Spleen (tissue), 11 donors: ENCODE data around the gene PXK. TPM values are rescaled to one million over a fixed set of nuclear protein-coding genes. Genes with fewer than 3 reads are reported as not detected.

Experiments used
- DNase-seq: peaks from one replicate; pipeline ENCODE4 v3.0.0-alpha.2; 2020
- H3K27ac ChIP-seq, 8 donors: fragments of 200-600 bp; sonication (generic) in 7 of 8; 1 replicate in 4 of 8; 2 replicates in 4 of 8; pipeline versions ENCODE4 v1.5.0 to v1.8.0; 2016 to 2021; ENCODE audit warnings: inconsistent platforms in 4 of 8, mild to moderate bottlenecking in 4 of 8, moderate library complexity in 1 of 8
- H3K27me3 ChIP-seq, 7 donors: fragments of 200-600 bp; sonication (generic) in 6 of 7; replicated peaks in 1 of 7; 1 replicate in 4 of 7; 2 replicates in 3 of 7; pipeline versions ENCODE4 v1.5.0 to v1.8.0; 2016 to 2021; ENCODE audit warnings: inconsistent platforms in 3 of 7, mild to moderate bottlenecking in 1 of 7
- H3K36me3 ChIP-seq, 6 donors: fragments of 200-600 bp; sonication (generic) in 5 of 6; 1 replicate in 4 of 6; 2 replicates in 2 of 6; pipeline versions ENCODE4 v1.5.0 to v1.8.0; 2016 to 2021; ENCODE audit warnings: inconsistent platforms in 2 of 6
- H3K4me1 ChIP-seq, 6 donors: fragments of 200-600 bp; sonication (generic) in 5 of 6; 1 replicate in 3 of 6; 2 replicates in 3 of 6; pipeline versions ENCODE4 v1.5.0 to v1.8.0; 2016 to 2021; ENCODE audit warnings: inconsistent platforms in 3 of 6
- H3K4me3 ChIP-seq, 8 donors: fragments of 200-600 bp; sonication (generic) in 7 of 8; 1 replicate in 4 of 8; 2 replicates in 4 of 8; pipeline versions ENCODE4 v1.5.0 to v1.8.0; 2016 to 2021; ENCODE audit warnings: inconsistent platforms in 4 of 8, mild to moderate bottlenecking in 4 of 8, moderate library complexity in 2 of 8
- H3K9me3 ChIP-seq, 8 donors: fragments of 200-600 bp; sonication (generic) in 7 of 8; 1 replicate in 4 of 8; 2 replicates in 4 of 8; pipeline versions ENCODE4 v1.5.0 to v1.8.0; 2016 to 2021; ENCODE audit warnings: inconsistent platforms in 4 of 8
- POLR2A ChIP-seq, 3 donors: fragments of 450-650 bp; IDR thresholded peaks; one replicate each; pipeline ENCODE4 v1.5.1; 2017; ENCODE audit warnings: antibody characterized with exemption in 3 of 3, mild to moderate bottlenecking in 1 of 3
- POLR2AphosphoS5 ChIP-seq, 3 donors: sonication (generic); formaldehyde crosslinking; IDR thresholded peaks; one replicate each; pipeline ENCODE4 v1.5.1; 2017; ENCODE audit warnings: antibody characterized with exemption in 3 of 3
- WGBS, 5 donors: extraction: QIAGEN DNeasy Blood & Tissue Kit in 3 of 5; methylation state at CpG; one replicate each; pipeline versions ENCODE4 v1.1.5 to v1.1.7; 2013 to 2018; 5-methylcytosine and 5-hydroxymethylcytosine counted together
- intact Hi-C: fragments of 100-400 bp; cut with DNase I; formaldehyde crosslinking; loops from one replicate; pipeline ENCODE4 v1.15.0; 2023; ENCODE audit warnings: low total_unique reads
- polyA plus RNA-seq, 3 donors: library from polyadenylated mRNA; stranded (reverse); fragments of 200-250 nt; gene quantifications; one replicate each; pipeline ENCODE4 v1.2.1, GENCODE V29; 2013
- small RNA-seq, 4 donors: library from RNA; depleted of rRNA; stranded (forward); fragments of <200 nt; gene quantifications; one replicate each; pipeline ENCODE3, GENCODE V24; 2016
- total RNA-seq, 7 donors: library from RNA; depleted of rRNA in 3 of 7; stranded (reverse); fragments of >200 nt in 3 of 7; fragmentation: NEBNext Ultra II Directional in 4 of 7; extraction: Animal tissue kit (Norgen Biotek cat#: 25700) in 4 of 7; gene quantifications; one replicate each; pipeline versions ENCODE4 v1.1.0 to v1.2.1, GENCODE V29; 2016 to 2021
- TF ChIP-seq, protein P1 (sequence below), 11 experiments: fragments of 200-600 bp in 7 of 11; fragments of 450-650 bp in 4 of 11; sonication (generic) in 4 of 11; IDR thresholded peaks in 8 of 11; conservative IDR thresholded peaks in 3 of 11; 1 replicate in 7 of 11; 2 replicates in 4 of 11; pipeline versions ENCODE4 v1.4.0 to v1.8.0; 2016 to 2021; ENCODE audit warnings: antibody characterized with exemption in 11 of 11, inconsistent platforms in 4 of 11, mild to moderate bottlenecking in 1 of 11
- donor health status: healthy with polysubstance abuse.
- donor health status: DM: no; HTN: no; CAD: no; lungs with moderate emphysema.
- donor health status: DM: no; HTN: no; CAD: no.
- donor health status: Bipolar disorder and iron deficiency.
- donor health status: healthy.
- donor health status: DM: no; HTN: no; CAD: no.
- donor health status: DM: yes; HTN: yes; CAD: no.

The PXK gene
- total and polyA plus RNA-seq, 10 donors = 19.3 to 80.9 (median 49.7) TPM

DNA sequence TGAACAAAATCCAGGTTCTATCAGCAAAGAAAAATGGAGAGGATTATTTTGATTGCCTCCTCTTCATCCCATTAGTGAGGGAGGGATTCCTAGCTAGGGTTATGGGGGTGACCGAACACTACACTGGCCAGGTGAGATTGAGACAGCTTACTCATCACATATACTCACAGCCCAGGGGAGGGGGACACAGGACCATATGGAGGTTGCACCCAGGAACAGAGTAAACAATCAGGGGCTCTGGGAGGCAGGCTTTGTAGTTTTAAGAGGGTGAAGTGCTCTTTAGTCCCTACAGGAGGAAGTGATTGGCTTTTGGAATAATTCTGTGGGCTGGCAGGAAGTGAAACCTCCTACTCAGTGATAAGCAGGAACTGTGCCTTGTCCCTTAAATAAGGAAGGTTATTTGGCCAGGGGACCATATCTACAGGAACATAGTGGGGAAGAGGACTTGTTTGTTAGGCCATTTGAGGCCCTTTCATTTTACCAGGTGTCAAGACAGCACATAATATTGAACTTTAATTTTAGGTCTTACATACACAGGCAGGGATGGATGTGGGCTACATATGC, 141.7 kb downstream of the PXK start:
- H3K9me3 ChIP-seq = no peaks in the 10 kb centered on the region
- no peaks in the 10 kb centered on the region for H3K27me3 ChIP-seq
- TF ChIP-seq POLR2AphosphoS5 (IDR thresholded peaks at IDR 0.05) (no peak), POLR2A (IDR thresholded peaks at IDR 0.05) (no peak)
- TF ChIP-seq, protein P1, sequence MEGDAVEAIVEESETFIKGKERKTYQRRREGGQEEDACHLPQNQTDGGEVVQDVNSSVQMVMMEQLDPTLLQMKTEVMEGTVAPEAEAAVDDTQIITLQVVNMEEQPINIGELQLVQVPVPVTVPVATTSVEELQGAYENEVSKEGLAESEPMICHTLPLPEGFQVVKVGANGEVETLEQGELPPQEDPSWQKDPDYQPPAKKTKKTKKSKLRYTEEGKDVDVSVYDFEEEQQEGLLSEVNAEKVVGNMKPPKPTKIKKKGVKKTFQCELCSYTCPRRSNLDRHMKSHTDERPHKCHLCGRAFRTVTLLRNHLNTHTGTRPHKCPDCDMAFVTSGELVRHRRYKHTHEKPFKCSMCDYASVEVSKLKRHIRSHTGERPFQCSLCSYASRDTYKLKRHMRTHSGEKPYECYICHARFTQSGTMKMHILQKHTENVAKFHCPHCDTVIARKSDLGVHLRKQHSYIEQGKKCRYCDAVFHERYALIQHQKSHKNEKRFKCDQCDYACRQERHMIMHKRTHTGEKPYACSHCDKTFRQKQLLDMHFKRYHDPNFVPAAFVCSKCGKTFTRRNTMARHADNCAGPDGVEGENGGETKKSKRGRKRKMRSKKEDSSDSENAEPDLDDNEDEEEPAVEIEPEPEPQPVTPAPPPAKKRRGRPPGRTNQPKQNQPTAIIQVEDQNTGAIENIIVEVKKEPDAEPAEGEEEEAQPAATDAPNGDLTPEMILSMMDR (IDR thresholded peaks at IDR 0.05 in 8 of 11, conservative IDR thresholded peaks at IDR 0.05 in 3 of 11) = no peak
- WGBS, 5 donors = 93 to 100% (median 94%) methylated on average over 1 of the region's 1 CpG
- peak overlapping the region in 3 of 8 donors; percentile 54 to 64 (median 63) for H3K27ac ChIP-seq
- H3K4me3 ChIP-seq = no peak overlapping the region
- peaks cover 0 to 54% (median 25%) of the 10 kb centered on the region in 6 donors for H3K4me1 ChIP-seq
- H3K36me3 ChIP-seq = no peaks in the 10 kb centered on the region
- no peak for DNase-seq
- intact Hi-C loops = no loop called here

DNA sequence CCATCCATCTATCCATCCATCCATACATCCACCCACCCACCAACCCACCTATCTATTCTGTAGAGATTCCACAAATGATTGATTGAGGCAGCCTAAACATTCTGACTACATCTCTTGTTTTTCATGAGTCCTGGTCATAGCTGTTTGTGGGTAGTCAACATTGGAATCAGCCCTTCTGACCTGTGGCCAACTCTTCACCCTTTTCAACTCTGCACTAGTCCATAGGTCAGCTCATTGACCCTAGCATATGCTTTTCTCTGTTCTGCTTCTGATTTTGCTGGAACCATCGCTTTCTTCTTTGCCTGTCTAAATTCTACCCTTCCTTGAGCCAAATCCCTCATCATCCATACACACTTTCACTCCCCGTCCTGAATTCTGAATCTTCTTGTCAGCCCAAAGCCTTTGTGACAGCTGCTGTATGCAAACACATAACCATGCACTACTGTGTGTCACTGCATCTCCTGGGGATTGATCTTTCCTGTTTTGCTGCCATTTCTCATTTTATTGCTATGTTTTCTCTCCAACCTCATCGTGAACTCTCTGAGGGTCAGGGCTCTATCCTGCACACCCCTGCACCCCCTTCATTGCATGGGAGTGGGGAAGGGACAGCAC, 142.4 kb downstream of the PXK start:
- intact Hi-C loops = no loop called here
- TF ChIP-seq POLR2A (IDR thresholded peaks at IDR 0.05) (no peak), POLR2AphosphoS5 (IDR thresholded peaks at IDR 0.05) (no peak)
- TF ChIP-seq, protein P1 (IDR thresholded peaks at IDR 0.05 in 8 of 11, conservative IDR thresholded peaks at IDR 0.05 in 3 of 11) = no peak
- Histone ChIP-seq H3K27me3 (no peaks in the 10 kb centered on the region), H3K4me3 (no peak overlapping the region), H3K27ac (peak overlapping the region in 5 of 8 donors; percentile 4 to 64 (median 54)), H3K4me1 (peaks cover 0 to 52% (median 25%) of the 10 kb centered on the region in 6 donors), H3K36me3 (no peaks in the 10 kb centered on the region), H3K9me3 (no peaks in the 10 kb centered on the region)
- 49 to 66% (median 63%) methylated on average over 3 of the region's 3 CpGs for WGBS, 5 donors
- DNase-seq = no peak

Small RNA genes within 50 kb of the gene (small RNA-seq; reads per million reads assigned to genes)
- 0 reads per million in 4 donors for gene AC098479.1

Other genes with a start within 250 kb of the PXK start
- gene DNASE1L3, start 121.9 kb upstream of the PXK start, total RNA-seq = 100 to 1,000 TPM in 6 of 7 donors, 10 to 100 TPM in 1; 64.7 to 245 (median 172) TPM
- 100 to 1,000 TPM in 1 of 3 donors, 10 to 100 TPM in 2; 52.1 to 102 (median 52.9) TPM for gene DNASE1L3, start 121.9 kb upstream of the PXK start, polyA plus RNA-seq
- 10 to 100 TPM; 42.9 to 79.9 (median 59.8) TPM for gene ABHD6, start 95.1 kb upstream of the PXK start, total RNA-seq
- gene ABHD6, start 95.1 kb upstream of the PXK start, polyA plus RNA-seq = 10 to 100 TPM; 17.2 to 39.3 (median 34.9) TPM
- 10 to 100 TPM; 13.3 to 21.3 (median 16.1) TPM for gene RPP14, start 26.6 kb upstream of the PXK start, total RNA-seq
- 10 to 100 TPM in 1 of 3 donors, 1 to 10 TPM in 2; 6.2 to 12.2 (median 7.1) TPM for gene RPP14, start 26.6 kb upstream of the PXK start, polyA plus RNA-seq
- gene HTD2, start 26.4 kb upstream of the PXK start, total RNA-seq = 10 to 100 TPM in 3 of 7 donors, 1 to 10 TPM in 4; 6.4 to 20.0 (median 8.7) TPM
- gene HTD2, start 26.4 kb upstream of the PXK start, polyA plus RNA-seq = 1 to 10 TPM; 2.3 to 5.6 (median 3.6) TPM
- gene PDHB, start 100.9 kb downstream of the PXK start, total RNA-seq = 10 to 100 TPM; 46.6 to 75.5 (median 58.0) TPM
- 10 to 100 TPM; 53.9 to 82.1 (median 71.1) TPM for gene PDHB, start 100.9 kb downstream of the PXK start, polyA plus RNA-seq
- 10 to 100 TPM in 5 of 7 donors, 1 to 10 TPM in 2; 8.1 to 23.5 (median 15.0) TPM for gene KCTD6, start 159.2 kb downstream of the PXK start, total RNA-seq
- 10 to 100 TPM in 1 of 3 donors, 1 to 10 TPM in 2; 7.3 to 11.3 (median 8.6) TPM for gene KCTD6, start 159.2 kb downstream of the PXK start, polyA plus RNA-seq
- 10 to 100 TPM in 1 of 7 donors, 1 to 10 TPM in 6; 1.3 to 11.5 (median 3.3) TPM for gene ACOX2, start 204.3 kb downstream of the PXK start, total RNA-seq
- gene ACOX2, start 204.3 kb downstream of the PXK start, polyA plus RNA-seq = 1 to 10 TPM; 4.5 to 6.2 (median 5.5) TPM
- 10 to 100 TPM in 6 of 7 donors, 1 to 10 TPM in 1; 9.6 to 47.7 (median 30.5) TPM for gene FAM107A, start 244.5 kb downstream of the PXK start, total RNA-seq
- 10 to 100 TPM in 1 of 3 donors, 1 to 10 TPM in 2; 5.7 to 17.2 (median 7.0) TPM for gene FAM107A, start 244.5 kb downstream of the PXK start, polyA plus RNA-seq